SK-N-MC (cell line): Measurements from ENCODE around the gene TENT5C.
A peak's percentile ranks its signal among the peaks of the same experiment; 100 is the strongest.

ENCODE experiments used
- EZH2 ChIP-seq: fragments of 200-600 bp; sonication (generic); IDR thresholded peaks from one replicate; pipeline ENCODE4 v1.6.1; 2017; ENCODE audit warnings: antibody characterized with exemption
- FOXP2 ChIP-seq: optimal IDR thresholded peaks from 2 replicates; pipeline ENCODE3; 2011; ENCODE audit warnings: mild to moderate bottlenecking, moderate library complexity; ENCODE audit not compliant: insufficient read depth; ENCODE audit errors: extremely low read length, control extremely low read depth
- POLR2AphosphoS5 ChIP-seq: IDR thresholded peaks from 2 replicates; pipeline ENCODE4 v1.6.1; 2012; ENCODE audit warnings: mild to moderate bottlenecking, low read depth, low read length, borderline replicate concordance

- TF ChIP-seq EZH2 = no peak
- TF ChIP-seq POLR2AphosphoS5 = peak; percentile 73
- TF ChIP-seq FOXP2 = no peak
Measured at GRCh38 chr1:117605774-117606648, at the start of gene TENT5C.
